Loucy (cell line): ENCODE measurements around the gene GPR151.
A peak's percentile ranks its signal among the peaks of the same experiment; 100 is the strongest.

Experiments
- CTCF ChIP-seq: fragments of 200-600 bp; sonication (generic); conservative IDR thresholded peaks from 2 replicates; pipeline ENCODE4 v1.5.1; 2014; ENCODE audit warnings: mild to moderate bottlenecking, antibody characterized with exemption, low read length
- EZH2phosphoT487 ChIP-seq: fragments of 200-600 bp; IDR thresholded peaks from 2 replicates; pipeline ENCODE4 v1.6.1; 2018; ENCODE audit warnings: antibody characterized with exemption, mild to moderate bottlenecking, moderate library complexity, borderline replicate concordance

- TF ChIP-seq CTCF (peak; percentile 62), EZH2phosphoT487 (no peak)
These were observed 49.3 kb downstream of the GPR151 start for GRCh38 chr5:146466521-146467349.
